Activated T-cell treated with anti-CD3 and anti-CD28 coated beads, Interleukin-2, amount 50 U/mL, for 1 hour (primary cell): Measurements from ENCODE around the gene C2orf92.
"Not testable (repeated sequence)": the region's sequence is repeated elsewhere in the genome, so short reads cannot be mapped to it uniquely, and the experiment has no call there.

Source experiments
- DNase-seq: peaks from one replicate; pipeline ENCODE4 v3.0.0-alpha.2; 2020

The C2orf92 gene

DNA sequence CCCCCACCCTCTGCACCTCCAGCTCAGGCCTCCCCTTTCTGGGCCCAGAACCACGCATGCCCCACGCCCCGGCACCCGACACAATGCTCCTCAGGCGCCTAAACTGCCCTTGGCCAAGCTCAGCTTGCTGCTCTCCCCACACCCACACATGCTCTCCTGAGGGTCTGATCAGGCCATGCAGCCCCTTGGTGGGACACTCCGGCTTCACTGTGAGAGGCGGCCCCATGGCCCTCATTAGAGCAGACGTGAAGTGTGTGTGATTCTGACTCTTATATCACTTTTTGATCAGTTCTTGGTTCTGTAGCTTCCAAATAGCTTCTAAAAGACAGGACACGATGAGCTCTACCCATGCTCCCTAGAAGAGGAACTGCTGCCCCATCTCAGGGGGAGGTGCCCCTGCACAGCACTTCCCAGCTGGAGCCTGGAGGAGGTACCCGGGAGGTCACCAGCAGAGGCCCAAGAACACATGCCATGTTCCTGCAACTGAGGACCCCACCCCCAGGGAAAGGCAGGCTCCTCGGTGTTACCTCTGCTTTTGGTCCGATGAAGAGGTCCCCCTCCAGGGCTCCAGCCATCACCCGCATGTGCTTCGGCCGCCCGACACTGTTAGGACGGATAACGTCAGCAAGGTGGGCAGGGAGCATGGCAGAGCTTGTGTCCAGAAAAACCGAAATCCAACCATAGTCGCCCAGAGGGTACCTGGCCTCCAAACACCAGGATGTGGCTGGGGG lies 9.3 kb upstream of the C2orf92 start:
- no peak for DNase-seq

DNA sequence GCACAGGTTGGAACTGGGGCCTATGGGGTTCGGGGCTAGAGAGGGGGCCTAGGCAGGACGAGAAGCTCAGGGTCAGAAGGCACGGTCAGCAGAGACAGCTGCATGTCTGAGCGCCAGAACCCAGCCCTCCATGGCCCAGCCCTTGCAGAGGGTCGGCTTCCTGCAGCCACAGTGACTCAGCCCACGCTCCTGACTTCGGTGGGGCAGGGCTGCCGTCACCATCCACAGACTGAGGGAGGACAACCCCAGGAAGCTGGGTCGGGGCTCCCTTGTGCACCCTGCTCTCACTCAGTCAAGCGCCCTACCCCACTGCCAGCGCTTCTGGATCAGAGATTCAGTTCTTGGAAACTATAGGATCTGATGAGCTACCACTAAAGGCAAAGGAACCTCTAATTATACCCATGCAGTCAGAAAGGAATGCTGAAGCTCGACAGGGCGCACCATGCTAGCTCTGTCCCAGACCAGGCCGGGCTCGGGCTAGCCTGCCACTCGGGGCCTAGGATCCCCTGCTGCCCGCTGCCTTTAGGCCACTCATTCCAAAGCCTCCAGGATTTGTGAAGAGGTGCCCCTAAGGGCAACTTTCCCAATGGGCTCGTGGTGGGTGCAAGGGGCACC lies 8.6 kb upstream of the C2orf92 start:
- no peak for DNase-seq

GRCh38 chr2:97661927-97662326 lies 7.6 kb upstream of the C2orf92 start:
- no peak for DNase-seq

GRCh38 chr2:97662386-97662894 lies 7.1 kb upstream of the C2orf92 start:
- DNase-seq = no peak

DNA sequence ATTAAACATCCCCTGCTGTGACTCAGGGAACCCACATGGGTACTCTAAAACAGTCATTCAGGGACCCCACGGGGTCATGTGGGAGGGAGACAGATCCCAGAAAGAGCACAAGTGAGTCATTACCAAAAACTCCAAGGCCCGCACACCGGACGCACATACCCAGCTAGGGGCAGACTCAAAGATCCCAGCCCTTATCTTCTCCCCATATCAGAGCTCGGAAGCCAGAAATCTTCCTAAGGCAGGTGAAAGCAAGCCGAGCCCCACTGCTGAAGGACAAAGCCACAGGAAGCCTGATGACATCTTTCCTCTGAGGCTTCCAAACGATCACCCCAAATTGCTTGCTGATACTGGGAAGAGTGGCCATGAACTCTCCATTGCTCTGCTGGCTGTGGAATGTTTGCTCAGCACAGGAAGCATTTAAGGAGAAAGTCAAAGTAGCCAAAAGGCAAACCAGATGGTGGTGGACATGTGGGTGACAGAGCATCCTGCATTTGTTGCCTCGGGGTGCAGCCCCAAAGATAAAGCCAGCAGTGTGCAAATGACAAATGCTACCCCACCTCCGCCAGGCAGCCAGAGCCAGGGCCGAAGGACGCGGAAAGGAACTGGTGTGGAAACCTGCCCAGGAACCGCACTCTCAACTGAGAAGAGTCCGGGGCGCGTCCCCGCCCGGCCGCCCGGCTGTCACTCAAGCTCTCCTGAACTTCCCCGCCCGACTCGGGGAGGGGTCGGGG lies 6.5 kb upstream of the C2orf92 start:
- DNase-seq = peak; percentile 63

- DNase-seq = no peak
Observed at GRCh38 chr2:97663626-97663961, 5.9 kb upstream of the C2orf92 start.

DNA sequence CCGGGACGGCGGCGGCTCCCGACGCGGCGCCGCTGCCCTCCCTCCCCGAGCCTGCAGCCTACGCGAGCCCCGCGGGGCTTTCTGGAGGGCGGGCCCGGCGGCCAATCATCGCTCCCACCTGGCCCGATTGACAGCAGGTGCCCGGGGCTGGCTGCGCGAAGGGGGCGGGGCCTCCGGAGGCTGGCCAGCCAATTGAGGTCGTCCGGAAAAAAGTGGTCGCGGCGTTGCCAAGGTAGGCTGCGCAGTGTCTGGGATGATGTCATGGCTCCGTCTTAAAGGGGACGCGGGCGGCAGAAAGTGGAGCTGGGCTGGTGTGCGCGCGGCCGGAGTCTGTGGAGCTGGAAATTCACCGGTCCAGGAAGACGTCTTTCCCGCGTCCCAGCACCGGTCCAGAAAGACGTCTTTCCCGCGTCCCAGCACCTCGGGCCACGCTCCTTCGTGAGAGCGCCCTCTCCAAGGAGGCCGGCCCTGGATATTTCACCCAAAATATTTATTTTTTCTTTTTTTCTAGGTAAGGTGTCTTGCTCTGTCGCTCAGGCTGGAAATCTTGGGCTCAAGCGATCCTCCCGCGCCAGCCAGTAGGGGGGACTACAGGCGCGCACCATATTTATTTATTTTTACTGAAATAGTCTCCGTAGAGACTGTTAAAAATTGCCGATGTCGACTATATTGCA lies 5.4 kb upstream of the C2orf92 start, which contains the start of gene ACTR1B:
TSS of gene ACTR1B (minus strand) at position 83 of the 674 bp plus-strand sequence. CDS start 154 bp downstream, outside the sequence.
- DNase-seq = peak; percentile 96

DNA sequence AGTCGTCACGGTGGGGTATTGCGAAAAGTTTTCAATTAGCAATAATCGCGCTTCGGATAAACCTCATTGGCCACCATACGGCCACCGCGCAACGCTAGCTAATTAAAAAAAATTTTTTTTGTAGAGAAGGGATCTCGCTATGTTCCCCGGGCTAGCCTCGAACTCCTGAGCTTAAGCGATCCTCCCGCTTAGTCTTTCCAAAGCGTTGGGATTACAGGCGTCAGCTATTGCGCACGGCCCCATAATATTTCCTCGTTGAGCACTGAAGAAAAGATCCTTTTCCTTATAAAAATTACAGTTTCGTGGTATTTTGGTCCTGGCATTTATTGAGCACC lies 4.9 kb upstream of the C2orf92 start:
- DNase-seq = no peak

DNA sequence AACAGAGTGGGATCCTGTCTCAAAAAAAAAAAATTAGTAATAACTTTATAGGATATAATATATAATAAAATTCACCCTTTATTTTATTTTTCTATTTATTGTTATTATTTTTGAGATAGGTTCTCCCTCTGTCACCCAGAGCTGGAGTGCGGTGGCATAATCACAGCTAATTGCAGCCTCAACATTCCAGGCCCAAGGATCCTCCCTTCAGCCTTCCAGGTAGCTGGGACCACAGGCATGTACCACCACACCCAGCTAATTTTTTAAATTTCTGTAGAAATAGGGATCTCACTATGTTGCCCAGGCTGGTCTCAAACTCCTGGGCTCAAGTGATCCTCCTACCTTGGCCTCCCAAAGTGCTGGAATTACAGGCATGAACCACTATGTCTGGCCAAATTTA lies 958 bp downstream of the C2orf92 start:
- DNase-seq = no peak

GRCh38 chr2:97671526-97671925 lies 2.0 kb downstream of the C2orf92 start:
- no peak for DNase-seq

DNA sequence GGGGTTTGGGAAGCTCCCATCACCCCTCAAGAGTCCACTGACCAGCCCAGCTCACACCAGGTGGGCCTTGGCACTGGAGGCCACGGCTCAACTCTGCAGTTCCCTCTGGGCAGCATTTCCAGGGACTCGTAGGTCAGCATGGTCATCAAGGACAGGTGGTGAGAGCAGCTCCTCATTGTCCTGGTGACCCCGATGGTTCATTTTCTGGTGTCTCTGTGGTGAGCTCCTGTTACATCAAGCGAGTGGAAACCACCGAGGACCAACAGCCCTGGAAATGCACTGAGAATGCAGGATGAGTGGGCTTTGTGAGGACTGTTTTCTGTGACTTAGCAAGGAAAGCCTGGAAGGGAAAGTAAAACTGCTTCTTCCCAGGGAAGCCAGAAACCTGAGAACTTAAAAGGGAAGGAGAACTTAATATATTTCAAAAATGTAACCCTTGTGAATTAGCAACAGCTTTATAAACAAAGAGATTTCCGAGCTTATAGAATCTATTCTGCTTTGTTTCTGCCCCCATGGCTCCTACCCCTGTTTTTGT lies 3.2 kb downstream of the C2orf92 start:
- DNase-seq = not testable (repeated sequence)

DNA sequence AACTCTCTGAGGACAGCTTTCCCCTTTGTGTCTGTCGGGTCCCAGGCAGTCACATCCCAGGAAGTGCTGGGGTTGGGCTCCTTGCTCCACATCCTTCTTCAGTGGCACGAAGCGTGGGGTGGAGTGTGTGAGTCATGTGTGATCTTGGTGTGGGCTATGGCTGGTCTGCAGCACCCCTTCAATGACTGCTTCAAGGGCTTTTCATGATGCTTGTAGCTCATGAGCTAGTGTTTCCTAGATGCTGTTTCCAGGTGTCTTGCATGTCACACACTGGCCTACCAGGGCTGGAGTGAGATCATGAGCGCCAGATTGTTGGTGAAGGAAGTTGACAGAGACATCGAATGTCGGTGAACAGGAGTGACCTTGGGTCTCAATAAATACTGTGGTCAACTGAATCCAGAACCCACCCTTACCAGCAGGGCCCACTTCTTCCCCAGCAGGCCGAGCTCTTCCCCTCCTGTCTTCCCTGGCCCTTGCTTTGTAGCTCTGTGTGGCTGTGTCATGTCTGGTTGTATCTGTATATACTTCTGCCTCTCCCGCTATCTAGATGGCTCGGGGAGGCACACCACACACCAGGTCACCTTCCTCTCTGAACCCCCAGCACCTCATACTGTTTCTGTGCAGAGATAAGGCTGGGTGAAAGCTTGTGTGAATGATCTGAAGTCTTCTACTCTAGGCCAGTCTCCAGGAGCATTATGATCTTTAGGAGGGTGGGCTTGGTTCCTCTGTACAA lies 3.8 kb downstream of the C2orf92 start:
- no peak for DNase-seq

DNA sequence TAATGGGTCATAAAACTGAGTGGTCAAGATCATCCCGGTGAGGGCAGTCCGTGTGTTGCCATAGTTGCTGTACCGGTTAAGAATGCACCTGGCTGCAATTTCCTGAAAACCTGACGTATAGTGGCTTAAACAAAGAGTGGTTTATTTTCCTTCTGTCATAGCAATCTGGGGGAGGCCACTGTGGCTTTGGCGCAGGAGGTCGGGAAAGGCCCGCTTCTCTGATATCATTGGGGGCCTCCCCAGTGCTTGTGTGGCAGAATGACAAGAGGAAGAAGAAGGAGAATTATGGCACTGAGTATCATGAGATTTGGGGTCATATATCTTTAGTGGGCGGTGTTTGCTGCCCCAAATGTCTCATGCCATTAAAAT lies 4.4 kb downstream of the C2orf92 start:
- DNase-seq = no peak

- no peak for DNase-seq
Observed at GRCh38 chr2:97675430-97676113, 6.1 kb downstream of the C2orf92 start.

GRCh38 chr2:97676620-97677019 lies 7.1 kb downstream of the C2orf92 start:
- no peak for DNase-seq

GRCh38 chr2:97677480-97677879 lies 8.0 kb downstream of the C2orf92 start:
- no peak for DNase-seq

GRCh38 chr2:97678298-97678697 lies 8.8 kb downstream of the C2orf92 start:
- DNase-seq = no peak

DNA sequence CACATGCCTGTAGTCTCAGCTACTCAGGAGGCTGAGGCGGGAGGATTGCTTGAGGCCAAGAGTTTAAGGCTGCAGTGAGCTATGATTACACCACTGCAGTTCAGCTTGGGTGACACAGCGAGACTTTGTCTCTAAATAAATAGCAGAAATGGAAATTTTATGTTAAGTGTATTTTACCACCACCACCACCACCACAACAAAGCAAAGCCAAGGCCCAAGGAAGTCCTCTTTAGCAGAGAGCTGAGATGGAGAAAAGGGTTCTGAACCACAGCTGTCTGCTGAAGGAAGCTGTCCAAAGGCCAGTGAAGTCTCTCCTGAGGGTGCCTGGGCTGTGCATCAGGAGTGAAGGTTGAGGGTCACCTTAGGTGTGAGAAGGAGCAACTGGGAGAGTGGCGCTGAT lies 17.7 kb downstream of the C2orf92 start:
- not testable (repeated sequence) for DNase-seq

- DNase-seq = no peak
Observed at GRCh38 chr2:97688062-97688827, 18.7 kb downstream of the C2orf92 start.

DNA sequence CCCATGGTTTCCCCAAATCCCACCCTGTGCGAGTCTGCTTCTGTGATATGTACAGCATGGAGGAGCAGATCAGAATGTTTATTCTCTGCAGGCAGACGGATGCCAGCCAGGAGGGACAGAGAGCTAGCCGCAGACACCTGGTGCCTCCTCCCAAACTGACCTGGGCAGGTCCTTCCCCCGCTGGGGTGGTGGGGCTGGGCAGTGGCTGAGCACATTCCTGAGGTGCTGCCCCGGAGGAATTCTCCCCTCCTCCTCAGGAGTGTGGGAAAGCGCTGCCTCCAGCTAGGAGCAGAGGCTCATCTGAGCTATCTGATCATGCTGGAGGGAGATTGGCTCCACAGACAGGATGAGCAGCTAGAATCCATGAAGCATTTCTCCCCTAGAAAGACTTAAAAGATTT lies 21.7 kb downstream of the C2orf92 start:
- DNase-seq = no peak

DNA sequence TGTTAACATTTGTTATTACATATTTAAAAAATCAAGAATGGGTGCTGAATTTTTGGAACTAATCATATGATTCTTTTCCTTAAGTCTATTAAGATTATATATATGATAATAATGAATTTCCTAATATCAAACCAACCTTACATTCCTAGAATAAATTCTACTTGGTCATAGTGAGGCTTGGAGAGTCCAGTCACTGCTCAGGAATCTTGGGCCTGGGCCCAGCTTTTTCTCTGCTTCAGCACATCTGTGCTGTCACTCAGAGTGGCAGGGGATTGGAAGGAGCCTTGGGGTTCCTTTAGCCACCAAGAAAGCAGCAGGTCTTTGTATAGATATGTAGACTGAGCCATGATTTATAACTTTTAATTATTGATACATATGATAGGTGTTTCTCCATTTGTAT lies 24.0 kb downstream of the C2orf92 start:
- no peak for DNase-seq
